Right cardiac atrium (tissue), 5 donors: ENCODE results near the gene ATP8B3. TPM values are rescaled to one million over a fixed set of nuclear protein-coding genes. Genes with fewer than 3 reads are reported as not detected.
A peak's percentile ranks its signal among the peaks of the same experiment; 100 is the strongest.

Experiments used
- ATAC-seq, 2 donors: fragments of 200-7000 bp; cut with Tn5 transposase; one replicate each; pipeline versions ENCODE4 v1.8.0 to v1.9.1; 2020; ENCODE audit warnings: moderate library complexity in 2 of 2, mild to moderate bottlenecking in 1 of 2
- DNase-seq, 3 donors: peaks; one replicate each; pipeline ENCODE4 v3.0.0-alpha.2; 2020
- H3K27ac ChIP-seq: one replicate; pipeline ENCODE4 v1.5.1; 2013; ENCODE audit warnings: mild to moderate bottlenecking, low read length, control low read depth, moderate library complexity
- H3K27me3 ChIP-seq: one replicate; pipeline ENCODE4 v1.6.1; 2013; ENCODE audit not compliant: control insufficient read depth, insufficient read depth
- H3K4me1 ChIP-seq: one replicate; pipeline ENCODE4 v1.6.1; 2013; ENCODE audit warnings: low read length; ENCODE audit not compliant: control insufficient read depth, insufficient read depth
- H3K4me3 ChIP-seq: one replicate; pipeline ENCODE4 v1.5.1; 2013; ENCODE audit warnings: low read length, control low read depth
- H3K9me3 ChIP-seq: one replicate; pipeline ENCODE4 v1.6.1; 2013; ENCODE audit warnings: low read length; ENCODE audit not compliant: control insufficient read depth
- WGBS: extraction: QIAGEN DNeasy Blood & Tissue Kit; methylation state at CpG from one replicate; pipeline ENCODE4 v1.1.7; 2013; 5-methylcytosine and 5-hydroxymethylcytosine counted together
- intact Hi-C, 4 donors: fragments of 100-400 bp; cut with DNase I; formaldehyde crosslinking; loops; one replicate each; pipeline versions ENCODE4 v1.11.0 to v1.14.0; 2022 to 2023
- polyA plus RNA-seq: library from polyadenylated mRNA; stranded (reverse); fragments of 200-250 nt; gene quantifications from one replicate; pipeline ENCODE4 v1.2.3, GENCODE V29; 2013
- total RNA-seq, 4 donors: library from RNA; stranded (reverse); fragmentation: NEBNext Ultra II Directional; extraction: Animal tissue kit (Norgen Biotek cat#: 25700); gene quantifications; one replicate each; pipeline ENCODE4 v1.2.1, GENCODE V29; 2021
- donor health status: healthy with polysubstance abuse.
- donor health status: DM: no; HTN: yes; CAD: no.
- donor health status: DM: no; HTN: no; CAD: no.
- donor health status: DM: no; HTN: yes; CAD: no; lungs with severe emphysema.
- donor health status: DM: yes; HTN: yes; CAD: no.

Gene ATP8B3
- total and polyA plus RNA-seq, 5 donors: 0.53 to 1.9 (median 1.4) TPM

DNA sequence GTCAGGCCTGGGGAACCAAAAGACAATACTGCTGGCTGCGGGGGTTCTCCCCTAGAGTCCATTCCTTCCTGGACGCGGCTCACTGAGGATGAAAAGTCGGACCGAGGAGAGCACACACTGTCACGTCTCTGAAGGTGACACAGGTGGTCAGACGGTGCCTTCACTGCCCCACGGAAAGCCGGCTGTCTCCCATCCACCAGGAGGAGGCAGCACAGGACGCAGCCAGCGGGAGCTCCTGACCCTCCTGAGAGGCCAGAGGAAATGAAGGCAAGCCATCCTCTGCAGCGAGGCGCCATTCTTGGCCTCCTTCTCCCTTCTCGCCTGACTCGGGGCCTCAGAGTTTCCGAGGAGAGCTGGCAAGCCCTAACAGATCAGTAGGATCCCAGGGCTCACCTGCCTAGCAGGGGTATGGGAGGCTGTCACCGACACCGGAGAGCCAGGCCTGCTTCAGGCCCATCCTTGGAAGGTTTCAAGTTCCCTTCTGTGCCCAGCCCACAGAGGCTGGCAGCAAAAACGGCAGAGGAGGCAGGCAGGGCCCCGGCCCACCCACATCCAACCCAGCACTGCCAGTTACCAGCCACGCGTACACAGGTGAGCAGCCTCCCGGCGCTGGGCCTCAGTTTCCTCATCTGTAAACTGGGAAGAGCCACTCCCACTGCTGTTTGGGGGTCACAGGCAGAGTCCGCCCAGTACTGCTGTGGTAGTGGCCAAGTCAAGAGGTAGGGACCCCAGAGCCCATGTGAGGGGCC, 31.7 kb upstream of the ATP8B3 start:
- intact Hi-C loops: no loop called here
- H3K4me1 ChIP-seq: peaks cover 6% of the 10 kb centered on the region
- DNase-seq: peak in 1 of 3 donors; percentile 50

DNA sequence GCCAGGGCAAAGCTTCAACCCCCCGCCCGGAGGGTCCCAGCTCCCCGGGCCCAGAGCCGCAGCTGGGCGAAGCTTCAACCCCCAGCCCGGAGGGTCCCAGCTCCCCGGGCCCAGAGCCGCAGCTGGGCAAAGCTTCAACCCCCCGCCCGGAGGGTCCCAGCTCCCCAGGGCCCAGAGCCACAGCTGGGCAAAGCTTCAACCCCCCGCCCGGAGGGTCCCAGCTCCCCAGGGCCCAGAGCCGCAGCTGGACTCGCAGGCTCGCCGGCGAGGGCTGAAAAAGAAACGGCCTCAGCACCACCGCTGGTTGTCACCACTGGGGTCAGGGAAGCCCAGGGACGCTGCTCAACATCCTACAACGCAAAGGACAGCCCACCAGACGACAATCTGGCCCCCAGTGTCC, 31.0 kb upstream of the ATP8B3 start:
- peak in 1 of 3 donors; percentile 48 for DNase-seq
- no peak overlapping the region for H3K27ac ChIP-seq

More for the DNA sequence above, 31.7 kb upstream of the ATP8B3 start:
- no peak for ATAC-seq
- no peak overlapping the region for H3K27ac ChIP-seq
- no peaks in the 10 kb centered on the region for H3K27me3 ChIP-seq
- no peaks in the 10 kb centered on the region for H3K9me3 ChIP-seq
- WGBS: 71% methylated on average over 25 of the region's 25 CpGs
- H3K4me3 ChIP-seq: no peak overlapping the region

DNA sequence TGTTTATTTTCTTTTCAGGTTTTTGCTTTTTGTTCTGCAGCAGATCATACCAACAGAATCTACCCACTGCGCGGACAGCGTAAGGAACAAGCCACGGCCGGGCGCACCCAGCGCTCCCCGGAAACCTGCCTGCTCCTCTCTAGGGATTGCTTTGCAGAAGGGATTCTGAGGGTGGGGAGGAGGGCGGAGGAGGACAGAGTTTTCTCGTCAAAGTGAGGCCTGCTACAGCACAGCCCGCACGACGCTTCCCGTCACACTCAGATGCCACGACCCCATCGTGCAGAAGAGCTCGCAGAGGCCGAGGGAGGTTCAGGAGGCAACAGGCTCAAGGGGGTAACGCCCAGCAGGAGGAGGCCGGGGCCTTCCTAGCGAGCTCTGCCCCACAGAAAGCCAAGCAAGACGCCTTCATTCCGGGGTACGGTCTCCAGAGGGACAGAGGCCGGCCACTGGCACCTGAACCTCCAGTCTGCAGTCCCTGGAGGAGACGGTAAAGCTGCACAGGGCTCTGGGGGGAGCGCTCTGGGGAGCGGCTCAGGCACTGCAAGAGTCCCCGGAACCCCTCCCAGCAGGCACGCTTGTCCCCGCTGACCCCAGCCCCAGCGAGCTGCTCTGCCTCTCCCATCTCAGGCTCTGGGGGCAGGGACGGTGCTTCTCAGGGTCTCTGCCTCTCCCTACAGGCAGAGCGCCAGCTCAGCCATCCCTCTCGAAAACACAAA, 29.3 kb upstream of the ATP8B3 start:
- ATAC-seq (no peak), DNase-seq (peak in 1 of 3 donors; percentile 46)
- intact Hi-C loops: no loop called here
- no peaks in the 10 kb centered on the region for H3K9me3 ChIP-seq
- no peaks in the 10 kb centered on the region for H3K27me3 ChIP-seq
- peak overlapping the region; percentile 6 for H3K4me3 ChIP-seq
- WGBS: 64% methylated on average over 35 of the region's 35 CpGs
- H3K4me1 ChIP-seq: peaks cover 8% of the 10 kb centered on the region
- H3K27ac ChIP-seq: peak overlapping the region; percentile 53

More for the DNA sequence above, 31.0 kb upstream of the ATP8B3 start:
- no peak for ATAC-seq
- H3K4me3 ChIP-seq: no peak overlapping the region
- peaks cover 6% of the 10 kb centered on the region for H3K4me1 ChIP-seq
- intact Hi-C loops: no loop called here
- H3K9me3 ChIP-seq: no peaks in the 10 kb centered on the region
- 85% methylated on average over 22 of the region's 22 CpGs for WGBS
- no peaks in the 10 kb centered on the region for H3K27me3 ChIP-seq

DNA sequence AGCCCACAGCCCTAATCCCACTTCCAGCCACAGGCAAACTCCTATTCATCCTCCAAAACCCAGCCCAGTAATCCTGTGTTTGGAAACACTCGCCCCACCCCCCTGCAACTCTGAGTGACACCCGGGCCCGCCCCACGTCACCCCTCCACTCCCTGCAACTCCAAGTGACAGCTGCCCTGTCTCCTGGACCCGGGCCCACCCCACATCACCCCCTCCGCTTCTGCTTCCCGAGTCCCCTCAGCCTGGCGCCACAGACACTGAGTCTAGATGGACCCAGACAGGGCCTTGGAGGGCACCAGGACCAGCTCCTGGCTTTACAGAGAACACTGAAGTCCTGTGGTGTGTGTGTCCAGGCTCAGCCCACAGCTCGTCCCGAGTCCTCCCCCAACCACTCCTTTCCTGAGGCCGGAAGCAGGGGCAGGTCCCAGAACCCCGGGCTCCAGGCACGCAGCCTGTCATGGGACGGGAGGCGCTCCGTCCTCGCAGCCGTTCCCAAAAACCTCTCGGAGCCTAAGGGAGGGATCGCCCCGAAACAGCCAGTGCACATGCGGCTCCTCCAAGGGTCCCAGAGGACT, 28.6 kb upstream of the ATP8B3 start:
- H3K27me3 ChIP-seq: no peaks in the 10 kb centered on the region
- DNase-seq: peak; percentile 59 to 78 (median 77)
- peak overlapping the region; percentile 6 for H3K4me3 ChIP-seq
- 59% methylated on average over 22 of the region's 22 CpGs for WGBS
- H3K9me3 ChIP-seq: no peaks in the 10 kb centered on the region
- intact Hi-C loops: no loop called here
- peak; percentile 51 to 78 for ATAC-seq
- peaks cover 8% of the 10 kb centered on the region for H3K4me1 ChIP-seq
- H3K27ac ChIP-seq: peak overlapping the region; percentile 53

DNA sequence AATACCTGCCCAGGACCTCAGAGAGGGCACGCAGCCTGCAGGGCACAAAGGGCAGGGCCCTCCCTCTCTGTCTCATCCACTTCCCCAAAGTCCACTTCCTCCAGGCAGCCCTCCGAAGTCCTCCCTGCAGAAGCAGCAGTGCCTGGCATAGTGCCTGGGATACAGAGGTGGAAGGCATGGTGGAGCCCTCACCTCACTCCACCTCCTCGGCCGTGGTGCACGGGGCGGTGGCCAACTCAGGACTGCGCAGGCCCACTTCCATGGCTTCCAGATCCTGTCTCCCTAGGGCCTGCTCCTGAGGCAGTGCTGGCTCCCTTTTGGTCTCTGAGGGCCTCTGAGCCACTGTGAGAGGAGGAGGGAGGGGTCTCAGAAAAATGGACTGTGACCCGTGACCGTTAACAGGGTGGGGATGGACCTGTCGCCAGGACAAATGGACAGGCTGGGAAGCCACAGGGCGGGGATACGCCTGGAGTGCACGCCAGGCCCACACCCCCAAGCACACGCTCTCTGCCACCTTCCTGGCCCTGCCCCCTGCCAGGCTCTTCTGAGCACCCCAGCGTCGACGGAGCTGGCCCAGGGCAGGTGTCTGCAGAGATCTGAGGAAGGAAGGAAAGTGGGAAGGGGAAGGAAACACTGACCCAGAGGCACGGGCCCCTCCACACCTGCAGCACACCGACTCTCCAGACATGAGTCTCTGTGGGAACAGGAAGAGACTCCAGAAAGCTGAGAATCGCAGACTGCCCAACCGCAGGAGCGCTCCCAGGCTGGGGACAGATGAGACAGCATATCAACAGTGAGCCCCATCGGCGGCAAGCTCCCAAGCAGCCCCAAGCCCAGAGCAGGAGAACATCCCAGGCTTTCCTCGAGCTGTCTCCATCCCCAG, 27.8 kb upstream of the ATP8B3 start:
- DNase-seq: no peak
- H3K4me1 ChIP-seq: peaks cover 8% of the 10 kb centered on the region
- no peaks in the 10 kb centered on the region for H3K27me3 ChIP-seq
- no peaks in the 10 kb centered on the region for H3K9me3 ChIP-seq
- H3K4me3 ChIP-seq: no peak overlapping the region
- H3K27ac ChIP-seq: no peak overlapping the region
- WGBS: 72% methylated on average over 25 of the region's 25 CpGs
- ATAC-seq: peak; percentile 6
- intact Hi-C loops: no loop called here

DNA sequence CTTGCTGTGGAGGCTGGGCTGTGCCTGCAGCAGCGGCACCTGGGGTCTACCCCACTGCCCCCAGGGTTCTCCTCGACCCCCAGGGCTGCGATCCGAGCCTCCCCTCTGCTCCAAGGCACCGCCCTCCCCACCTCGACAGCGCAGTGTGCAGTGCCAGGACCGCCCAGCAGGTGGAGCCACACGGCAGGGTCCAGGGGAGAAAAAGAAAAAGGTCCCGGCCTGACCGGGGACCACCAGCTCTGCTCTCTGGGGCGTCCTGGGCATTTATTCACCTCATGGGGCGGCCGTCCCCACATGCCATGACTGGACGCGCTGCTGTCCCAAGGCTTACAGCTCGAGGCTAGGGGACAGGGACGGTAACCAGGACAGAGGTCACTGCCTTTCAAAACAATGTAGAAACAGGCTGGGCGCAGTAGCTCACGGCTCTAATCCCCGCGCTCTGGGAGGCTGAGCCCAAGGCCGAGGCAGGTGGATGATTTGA, 25.6 kb upstream of the ATP8B3 start:
- H3K9me3 ChIP-seq: no peaks in the 10 kb centered on the region
- no peaks in the 10 kb centered on the region for H3K27me3 ChIP-seq
- DNase-seq: peak in 2 of 3 donors; percentile 73 to 83
- H3K4me1 ChIP-seq: peaks cover 8% of the 10 kb centered on the region
- 37% methylated on average over 23 of the region's 23 CpGs for WGBS
- H3K27ac ChIP-seq: no peak overlapping the region
- intact Hi-C loops: no loop called here
- ATAC-seq: peak in 1 of 2 donors; percentile 24
- no peak overlapping the region for H3K4me3 ChIP-seq

DNA sequence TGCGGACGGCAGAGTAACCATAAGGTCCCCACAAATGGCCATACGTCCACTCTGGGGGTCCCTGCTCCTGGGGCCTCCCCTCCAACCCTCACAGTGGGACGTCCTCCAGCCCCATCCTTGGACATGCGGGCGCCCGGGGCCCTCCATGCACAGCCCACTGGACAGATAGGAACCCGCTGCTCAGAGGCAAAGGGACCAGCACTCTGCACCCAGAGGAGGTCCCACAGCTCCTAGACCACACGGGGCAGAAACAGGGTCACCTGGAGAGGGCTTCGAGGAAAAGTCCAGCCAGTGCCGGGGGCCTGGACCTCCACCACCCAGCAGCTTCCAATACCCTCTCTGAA, 25.1 kb upstream of the ATP8B3 start:
- 64% methylated on average over 11 of the region's 11 CpGs for WGBS
- Histone ChIP-seq H3K4me3 (no peak overlapping the region), H3K27me3 (no peaks in the 10 kb centered on the region), H3K9me3 (no peaks in the 10 kb centered on the region), H3K27ac (no peak overlapping the region), H3K4me1 (peaks cover 8% of the 10 kb centered on the region)
- no peak for DNase-seq
- ATAC-seq: no peak
- intact Hi-C loops: no loop called here

DNA sequence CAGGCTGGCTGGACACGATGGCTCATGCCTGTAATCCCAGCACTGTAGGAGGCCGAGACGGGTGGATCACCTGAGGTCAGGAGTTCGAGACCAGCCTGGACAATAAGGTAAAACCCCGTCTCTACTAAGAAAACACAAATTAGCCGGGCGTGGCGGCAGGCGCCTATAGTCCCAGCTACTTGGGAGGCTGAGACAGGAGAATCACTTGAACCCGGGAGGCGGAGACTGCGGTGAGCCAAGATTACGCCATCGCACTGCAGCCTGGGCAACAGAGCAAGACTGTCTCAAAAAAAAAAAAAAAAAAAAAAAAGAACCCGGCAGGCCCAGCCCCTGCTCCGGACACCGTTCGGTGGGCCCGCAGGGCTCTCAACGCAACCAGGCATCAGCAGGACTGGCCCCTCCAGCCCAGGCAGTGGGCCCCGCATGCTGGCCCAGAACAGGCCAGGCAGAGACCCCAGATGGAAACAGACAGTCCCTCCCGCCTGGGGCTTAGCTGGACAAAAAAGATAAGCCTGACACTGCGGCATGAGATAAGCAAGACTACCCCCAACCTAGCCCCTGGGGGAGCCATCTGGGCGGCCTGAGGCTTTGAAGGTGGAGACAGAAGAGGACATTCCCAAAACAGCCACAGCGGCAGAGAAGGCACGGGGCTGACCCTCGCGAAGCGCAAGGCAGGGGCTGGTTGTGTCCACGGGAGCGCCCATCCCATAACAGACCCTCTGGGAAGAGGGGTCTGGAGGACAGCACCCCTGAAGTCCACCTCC, 24.6 kb upstream of the ATP8B3 start:
- no peak for DNase-seq
- Histone ChIP-seq H3K27me3 (no peaks in the 10 kb centered on the region), H3K4me3 (no peak overlapping the region), H3K9me3 (no peaks in the 10 kb centered on the region), H3K27ac (no peak overlapping the region), H3K4me1 (peaks cover 8% of the 10 kb centered on the region)
- 79% methylated on average over 31 of the region's 31 CpGs for WGBS
- no peak for ATAC-seq
- intact Hi-C loops: no loop called here

DNA sequence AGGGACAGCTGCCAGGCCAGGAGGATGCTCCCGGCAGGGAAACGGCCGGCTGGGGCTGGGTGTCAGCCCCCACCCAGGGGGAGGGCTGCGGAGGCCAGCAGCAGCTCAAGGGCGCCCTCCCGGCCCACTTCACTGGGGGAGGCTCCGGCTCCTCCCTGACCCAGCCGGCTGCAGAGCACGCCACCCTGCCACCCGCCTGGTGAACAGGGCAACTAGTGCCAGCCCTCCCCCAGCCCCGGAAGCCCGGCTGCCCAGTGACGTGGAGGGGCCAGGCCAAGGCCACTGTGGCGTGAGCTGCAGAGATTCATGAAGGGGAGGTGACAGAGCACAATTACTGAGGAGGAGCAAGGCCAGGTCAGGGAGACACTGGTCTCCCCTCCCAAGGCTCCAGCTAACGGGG, 21.5 kb upstream of the ATP8B3 start:
- H3K4me1 ChIP-seq: peaks cover 5% of the 10 kb centered on the region
- intact Hi-C loops: no loop called here
- no peaks in the 10 kb centered on the region for H3K27me3 ChIP-seq
- peak; percentile 13 to 44 for ATAC-seq
- H3K4me3 ChIP-seq: no peak overlapping the region
- DNase-seq: peak in 2 of 3 donors; percentile 62 to 66
- WGBS: 57% methylated on average over 15 of the region's 15 CpGs
- no peak overlapping the region for H3K27ac ChIP-seq
- no peaks in the 10 kb centered on the region for H3K9me3 ChIP-seq

DNA sequence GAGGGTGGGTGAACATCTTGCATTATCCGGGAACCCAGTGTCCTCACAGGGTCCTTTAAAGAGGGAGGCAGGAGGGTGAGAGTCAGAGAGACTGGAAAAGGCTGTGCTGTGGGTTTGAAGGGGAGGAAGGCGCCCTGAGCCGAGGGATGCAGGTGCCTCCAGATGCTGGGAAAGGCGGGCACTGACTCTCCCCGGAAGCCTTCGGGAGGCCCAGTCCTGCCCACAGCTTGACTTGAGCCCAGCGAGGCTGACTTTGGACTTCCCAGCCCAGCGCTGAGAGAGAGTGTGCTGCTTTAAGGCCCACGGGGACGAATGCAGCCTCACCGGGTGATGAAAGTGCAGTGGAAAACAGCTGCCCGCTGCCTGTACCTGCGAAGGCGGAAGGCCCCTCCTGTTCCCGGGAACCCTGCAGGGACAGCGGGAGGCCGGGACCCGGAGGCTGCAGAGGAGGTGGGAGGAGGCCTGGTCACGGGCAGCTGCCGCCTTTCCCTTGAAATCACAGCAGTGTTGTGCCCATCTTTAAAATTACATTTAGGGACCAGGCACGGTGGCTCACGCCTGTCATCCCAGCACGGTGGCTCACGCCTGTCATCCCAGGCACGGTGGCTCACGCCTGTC, 20.1 kb upstream of the ATP8B3 start:
- DNase-seq (no peak), ATAC-seq (no peak)
- Histone ChIP-seq H3K4me3 (no peak overlapping the region), H3K27ac (no peak overlapping the region), H3K4me1 (peaks cover under 1% of the 10 kb centered on the region), H3K9me3 (no peaks in the 10 kb centered on the region), H3K27me3 (no peaks in the 10 kb centered on the region)
- intact Hi-C loops: no loop called here
- WGBS: 86% methylated on average over 26 of the region's 26 CpGs
